ENCODE measurements around the gene WDR93. TPM values are rescaled to one million over a fixed set of nuclear protein-coding genes. Genes with fewer than 3 reads are reported as not detected.

Gene WDR93
- total RNA-seq, 1 experiment from 2014 or later = not detected

GRCh38 chr15:89777073-89777751 lies 86.6 kb downstream of the WDR93 start:
- H3K4me3 Mint-ChIP-seq = peak overlapping the region; percentile 60
- TF ChIP-seq RORB (CRISPR knock-in tag; IDR thresholded peaks at IDR 0.05) (no peak), EMX1 (CRISPR knock-in tag; IDR thresholded peaks at IDR 0.05) (no peak)
- CTCF ChIA-PET = interaction anchor here (0.6 to 2.5 kb wide), 8 partner anchors 16 to 194 kb away, joined by 3 to 17 read pairs (median 3); no protein-coding TSS in a partner anchor
- no peak overlapping the region for H3K27ac Mint-ChIP-seq
- H3K36me3 Mint-ChIP-seq = no peaks in the 10 kb centered on the region
- DNase-seq (ENCODE audit: low spot score) = no peak
- peaks cover 5% of the 10 kb centered on the region for H3K4me1 Mint-ChIP-seq
- H3K9me3 Mint-ChIP-seq = no peaks in the 10 kb centered on the region
- POLR2A ChIA-PET = interaction anchor here (0.6 kb wide), 1 partner anchor 10 kb away, joined by 3 read pairs; no protein-coding TSS in a partner anchor
- peak; percentile 4; the same call in 1 of the 2 replicates for ATAC-seq
- H3K27me3 Mint-ChIP-seq (ENCODE audit: low read depth) = peaks cover 42% of the 10 kb centered on the region

GRCh38 chr15:89777782-89778380 lies 87.3 kb downstream of the WDR93 start:
- POLR2A ChIA-PET = no interaction called here
- TF ChIP-seq PREB (CRISPR knock-in tag; IDR thresholded peaks at IDR 0.05; ENCODE audit: borderline replicate concordance) = no peak
- no peak for TF ChIP-seq TCF7 (CRISPR knock-in tag; IDR thresholded peaks at IDR 0.05; ENCODE audit: low read depth)
- TF ChIP-seq ZBTB21 (CRISPR knock-in tag; IDR thresholded peaks at IDR 0.05; ENCODE audit: borderline replicate concordance) = no peak
- TF ChIP-seq PRRX2 (CRISPR knock-in tag; IDR thresholded peaks at IDR 0.05) = no peak
- TF ChIP-seq ZNF138 (CRISPR knock-in tag; conservative IDR thresholded peaks at IDR 0.05) = no peak
- TF ChIP-seq, protein P1, sequence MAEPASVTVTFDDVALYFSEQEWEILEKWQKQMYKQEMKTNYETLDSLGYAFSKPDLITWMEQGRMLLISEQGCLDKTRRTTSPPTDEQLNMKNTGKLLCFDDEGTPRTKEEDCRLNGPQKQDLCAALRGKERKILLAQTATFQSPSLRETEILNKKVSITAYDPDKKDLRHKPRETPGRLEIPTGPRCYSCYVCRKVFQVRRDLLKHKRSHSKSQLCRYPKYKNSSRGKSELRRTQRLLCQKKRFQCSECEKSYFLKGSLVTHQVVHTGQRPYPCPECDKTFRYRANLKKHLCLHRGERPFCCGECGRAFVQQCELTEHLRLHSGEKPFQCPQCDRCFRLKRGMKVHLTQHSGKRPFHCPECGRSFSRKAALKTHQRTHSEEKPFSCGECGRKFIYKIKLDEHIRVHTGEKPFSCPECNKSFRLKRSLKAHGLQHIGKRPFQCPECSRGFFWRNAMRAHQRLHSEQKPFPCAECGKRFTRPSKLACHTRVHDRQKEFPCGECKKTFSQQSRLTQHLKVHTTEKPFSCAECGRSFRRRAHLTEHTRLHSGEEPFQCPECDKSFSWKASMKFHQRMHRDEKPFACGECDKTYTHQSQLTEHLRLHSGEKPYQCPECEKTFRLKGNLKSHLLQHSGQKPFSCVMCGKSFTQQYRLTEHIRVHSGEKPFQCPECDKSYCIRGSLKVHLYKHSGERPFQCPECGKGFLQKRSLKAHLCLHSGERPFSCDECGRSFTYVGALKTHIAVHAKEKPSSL (CRISPR knock-in tag; conservative IDR thresholded peaks at IDR 0.05) = no peak
- TF ChIP-seq MAX (CRISPR knock-in tag; IDR thresholded peaks at IDR 0.05) = no peak
- TF ChIP-seq, protein P2, sequence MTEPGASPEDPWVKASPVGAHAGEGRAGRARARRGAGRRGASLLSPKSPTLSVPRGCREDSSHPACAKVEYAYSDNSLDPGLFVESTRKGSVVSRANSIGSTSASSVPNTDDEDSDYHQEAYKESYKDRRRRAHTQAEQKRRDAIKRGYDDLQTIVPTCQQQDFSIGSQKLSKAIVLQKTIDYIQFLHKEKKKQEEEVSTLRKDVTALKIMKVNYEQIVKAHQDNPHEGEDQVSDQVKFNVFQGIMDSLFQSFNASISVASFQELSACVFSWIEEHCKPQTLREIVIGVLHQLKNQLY (CRISPR knock-in tag; IDR thresholded peaks at IDR 0.05) = no peak
- TF ChIP-seq, protein P3, sequence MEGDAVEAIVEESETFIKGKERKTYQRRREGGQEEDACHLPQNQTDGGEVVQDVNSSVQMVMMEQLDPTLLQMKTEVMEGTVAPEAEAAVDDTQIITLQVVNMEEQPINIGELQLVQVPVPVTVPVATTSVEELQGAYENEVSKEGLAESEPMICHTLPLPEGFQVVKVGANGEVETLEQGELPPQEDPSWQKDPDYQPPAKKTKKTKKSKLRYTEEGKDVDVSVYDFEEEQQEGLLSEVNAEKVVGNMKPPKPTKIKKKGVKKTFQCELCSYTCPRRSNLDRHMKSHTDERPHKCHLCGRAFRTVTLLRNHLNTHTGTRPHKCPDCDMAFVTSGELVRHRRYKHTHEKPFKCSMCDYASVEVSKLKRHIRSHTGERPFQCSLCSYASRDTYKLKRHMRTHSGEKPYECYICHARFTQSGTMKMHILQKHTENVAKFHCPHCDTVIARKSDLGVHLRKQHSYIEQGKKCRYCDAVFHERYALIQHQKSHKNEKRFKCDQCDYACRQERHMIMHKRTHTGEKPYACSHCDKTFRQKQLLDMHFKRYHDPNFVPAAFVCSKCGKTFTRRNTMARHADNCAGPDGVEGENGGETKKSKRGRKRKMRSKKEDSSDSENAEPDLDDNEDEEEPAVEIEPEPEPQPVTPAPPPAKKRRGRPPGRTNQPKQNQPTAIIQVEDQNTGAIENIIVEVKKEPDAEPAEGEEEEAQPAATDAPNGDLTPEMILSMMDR (IDR thresholded peaks at IDR 0.05) = no peak
- no peak for TF ChIP-seq GTF2I (CRISPR knock-in tag; conservative IDR thresholded peaks at IDR 0.05)
- no peak for TF ChIP-seq MYBL2 (CRISPR knock-in tag; IDR thresholded peaks at IDR 0.05)
- TF ChIP-seq SP1 (CRISPR knock-in tag; conservative IDR thresholded peaks at IDR 0.05) = no peak
- no peak for TF ChIP-seq ZNF121 (CRISPR knock-in tag; IDR thresholded peaks at IDR 0.05)
- TF ChIP-seq SMAD4 (CRISPR knock-in tag; IDR thresholded peaks at IDR 0.05) = no peak
- TF ChIP-seq, protein P4, sequence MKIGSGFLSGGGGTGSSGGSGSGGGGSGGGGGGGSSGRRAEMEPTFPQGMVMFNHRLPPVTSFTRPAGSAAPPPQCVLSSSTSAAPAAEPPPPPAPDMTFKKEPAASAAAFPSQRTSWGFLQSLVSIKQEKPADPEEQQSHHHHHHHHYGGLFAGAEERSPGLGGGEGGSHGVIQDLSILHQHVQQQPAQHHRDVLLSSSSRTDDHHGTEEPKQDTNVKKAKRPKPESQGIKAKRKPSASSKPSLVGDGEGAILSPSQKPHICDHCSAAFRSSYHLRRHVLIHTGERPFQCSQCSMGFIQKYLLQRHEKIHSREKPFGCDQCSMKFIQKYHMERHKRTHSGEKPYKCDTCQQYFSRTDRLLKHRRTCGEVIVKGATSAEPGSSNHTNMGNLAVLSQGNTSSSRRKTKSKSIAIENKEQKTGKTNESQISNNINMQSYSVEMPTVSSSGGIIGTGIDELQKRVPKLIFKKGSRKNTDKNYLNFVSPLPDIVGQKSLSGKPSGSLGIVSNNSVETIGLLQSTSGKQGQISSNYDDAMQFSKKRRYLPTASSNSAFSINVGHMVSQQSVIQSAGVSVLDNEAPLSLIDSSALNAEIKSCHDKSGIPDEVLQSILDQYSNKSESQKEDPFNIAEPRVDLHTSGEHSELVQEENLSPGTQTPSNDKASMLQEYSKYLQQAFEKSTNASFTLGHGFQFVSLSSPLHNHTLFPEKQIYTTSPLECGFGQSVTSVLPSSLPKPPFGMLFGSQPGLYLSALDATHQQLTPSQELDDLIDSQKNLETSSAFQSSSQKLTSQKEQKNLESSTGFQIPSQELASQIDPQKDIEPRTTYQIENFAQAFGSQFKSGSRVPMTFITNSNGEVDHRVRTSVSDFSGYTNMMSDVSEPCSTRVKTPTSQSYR (CRISPR knock-in tag; IDR thresholded peaks at IDR 0.05) = no peak
- no peak for TF ChIP-seq TEAD1 (CRISPR knock-in tag; IDR thresholded peaks at IDR 0.05)
- ATAC-seq = no peak
- Mint-ChIP-seq H3K9me3 (no peaks in the 10 kb centered on the region), H3K27me3 (ENCODE audit: low read depth) (peaks cover 42% of the 10 kb centered on the region), H3K4me3 (no peak overlapping the region), H3K4me1 (peaks cover 10% of the 10 kb centered on the region), H3K27ac (no peak overlapping the region), H3K36me3 (no peaks in the 10 kb centered on the region)
- no peak for DNase-seq (ENCODE audit: low spot score)
- CTCF ChIA-PET = interaction anchor here (0.6 to 2.5 kb wide), 6 partner anchors 16 to 194 kb away, joined by 3 to 17 read pairs (median 8); no protein-coding TSS in a partner anchor

Data from WTC11 (cell line).